Measurements from ENCODE around the gene TMEM131.

TMEM131 gene

GRCh38 chr2:97745474-97746174, 250.1 kb downstream of the TMEM131 start:
- TF ChIP-seq, protein P1, sequence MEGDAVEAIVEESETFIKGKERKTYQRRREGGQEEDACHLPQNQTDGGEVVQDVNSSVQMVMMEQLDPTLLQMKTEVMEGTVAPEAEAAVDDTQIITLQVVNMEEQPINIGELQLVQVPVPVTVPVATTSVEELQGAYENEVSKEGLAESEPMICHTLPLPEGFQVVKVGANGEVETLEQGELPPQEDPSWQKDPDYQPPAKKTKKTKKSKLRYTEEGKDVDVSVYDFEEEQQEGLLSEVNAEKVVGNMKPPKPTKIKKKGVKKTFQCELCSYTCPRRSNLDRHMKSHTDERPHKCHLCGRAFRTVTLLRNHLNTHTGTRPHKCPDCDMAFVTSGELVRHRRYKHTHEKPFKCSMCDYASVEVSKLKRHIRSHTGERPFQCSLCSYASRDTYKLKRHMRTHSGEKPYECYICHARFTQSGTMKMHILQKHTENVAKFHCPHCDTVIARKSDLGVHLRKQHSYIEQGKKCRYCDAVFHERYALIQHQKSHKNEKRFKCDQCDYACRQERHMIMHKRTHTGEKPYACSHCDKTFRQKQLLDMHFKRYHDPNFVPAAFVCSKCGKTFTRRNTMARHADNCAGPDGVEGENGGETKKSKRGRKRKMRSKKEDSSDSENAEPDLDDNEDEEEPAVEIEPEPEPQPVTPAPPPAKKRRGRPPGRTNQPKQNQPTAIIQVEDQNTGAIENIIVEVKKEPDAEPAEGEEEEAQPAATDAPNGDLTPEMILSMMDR (conservative IDR thresholded peaks at IDR 0.05; ENCODE audit: low read depth), result no peak
- DNase-seq (ENCODE audit: low spot score), result no peak
- ChIA-PET POLR2A (ENCODE audit: low non-redundant PET) (no interaction called here), CTCF (no interaction called here)
- no peak overlapping the region for H3K27ac ChIP-seq

- ChIA-PET POLR2A (ENCODE audit: low non-redundant PET) (no interaction called here), CTCF (interaction anchor here (1.1 kb wide), 1 partner anchor 154 kb away, joined by 3 read pairs; no protein-coding TSS in a partner anchor)
- H3K27ac ChIP-seq, result no peak overlapping the region
- TF ChIP-seq, protein P1 (conservative IDR thresholded peaks at IDR 0.05; ENCODE audit: low read depth), result no peak
- no peak for DNase-seq (ENCODE audit: low spot score)
Observed at GRCh38 chr2:97743913-97744312, 251.8 kb downstream of the TMEM131 start.

DNA sequence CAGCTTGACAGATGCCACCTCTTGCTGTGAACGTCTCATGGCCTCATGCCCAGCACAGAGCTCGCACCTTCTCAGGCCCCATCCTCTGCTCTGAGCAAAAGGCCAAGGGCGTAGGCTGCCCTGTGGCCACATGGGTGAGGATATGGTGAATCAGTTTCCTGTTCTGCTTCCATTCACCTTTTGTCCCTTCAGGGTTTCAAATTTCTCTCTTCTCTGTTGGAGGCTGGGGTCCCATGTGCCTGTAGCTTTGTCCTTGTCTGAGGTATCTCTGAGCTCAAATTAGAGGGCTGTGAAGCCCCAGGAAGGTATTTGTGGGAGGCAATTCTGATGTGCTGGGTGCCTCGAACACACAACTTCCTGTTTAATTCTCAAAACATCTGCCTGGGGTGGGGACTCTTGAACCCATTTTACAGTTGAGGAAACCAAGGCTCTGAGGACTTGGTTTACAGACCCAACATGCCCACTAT, 253.3 kb downstream of the TMEM131 start:
- ChIA-PET CTCF (interaction anchor here (0.7 to 1.3 kb wide), 2 partner anchors 9 to 180 kb away, joined by 3 to 4 read pairs; no protein-coding TSS in a partner anchor), POLR2A (ENCODE audit: low non-redundant PET) (no interaction called here)
- DNase-seq (ENCODE audit: low spot score), result no peak
- TF ChIP-seq, protein P1 (conservative IDR thresholded peaks at IDR 0.05; ENCODE audit: low read depth), result no peak
- no peak overlapping the region; the same call in 1 of the 2 replicates for H3K27ac ChIP-seq

GRCh38 chr2:97741686-97742085, 254.1 kb downstream of the TMEM131 start:
- ChIA-PET CTCF (interaction anchor here (0.6 to 2.0 kb wide), 5 partner anchors 11 to 151 kb away, joined by 3 to 5 read pairs (median 3); no protein-coding TSS in a partner anchor), POLR2A (ENCODE audit: low non-redundant PET) (no interaction called here)

DNA sequence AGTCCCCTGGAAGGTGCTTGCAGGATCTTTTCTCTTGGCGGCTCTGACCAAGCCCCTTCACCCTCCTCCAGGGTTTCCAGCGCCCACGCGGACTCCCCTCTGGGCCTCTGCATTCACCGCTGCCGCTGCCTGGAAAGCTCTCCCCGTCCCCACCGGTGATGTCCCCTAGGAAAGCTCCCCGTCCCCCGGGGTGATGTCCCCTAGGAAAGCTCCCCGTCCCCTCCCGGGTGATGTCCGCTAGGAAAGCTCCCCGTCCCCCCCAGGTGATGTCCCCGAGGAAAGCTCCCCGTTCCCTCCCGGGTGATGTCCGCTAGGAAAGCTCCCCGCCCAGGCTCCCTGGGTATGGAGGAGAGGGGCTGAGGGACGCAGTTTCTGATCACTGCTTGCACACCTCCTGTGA, 254.5 kb downstream of the TMEM131 start:
- TF ChIP-seq, protein P1 (conservative IDR thresholded peaks at IDR 0.05; ENCODE audit: low read depth), result no peak
- H3K27ac ChIP-seq, result no peak overlapping the region
- ChIA-PET POLR2A (ENCODE audit: low non-redundant PET) (no interaction called here), CTCF (interaction anchor here (0.6 to 2.0 kb wide), 6 partner anchors 11 to 151 kb away, joined by 3 to 5 read pairs (median 3); no protein-coding TSS in a partner anchor)
- DNase-seq (ENCODE audit: low spot score), result no peak

More at GRCh38 chr2:97741686-97742085, 254.1 kb downstream of the TMEM131 start:
- H3K27ac ChIP-seq, result no peak overlapping the region
- TF ChIP-seq, protein P1 (conservative IDR thresholded peaks at IDR 0.05; ENCODE audit: low read depth), result no peak
- DNase-seq (ENCODE audit: low spot score), result no peak

DNA sequence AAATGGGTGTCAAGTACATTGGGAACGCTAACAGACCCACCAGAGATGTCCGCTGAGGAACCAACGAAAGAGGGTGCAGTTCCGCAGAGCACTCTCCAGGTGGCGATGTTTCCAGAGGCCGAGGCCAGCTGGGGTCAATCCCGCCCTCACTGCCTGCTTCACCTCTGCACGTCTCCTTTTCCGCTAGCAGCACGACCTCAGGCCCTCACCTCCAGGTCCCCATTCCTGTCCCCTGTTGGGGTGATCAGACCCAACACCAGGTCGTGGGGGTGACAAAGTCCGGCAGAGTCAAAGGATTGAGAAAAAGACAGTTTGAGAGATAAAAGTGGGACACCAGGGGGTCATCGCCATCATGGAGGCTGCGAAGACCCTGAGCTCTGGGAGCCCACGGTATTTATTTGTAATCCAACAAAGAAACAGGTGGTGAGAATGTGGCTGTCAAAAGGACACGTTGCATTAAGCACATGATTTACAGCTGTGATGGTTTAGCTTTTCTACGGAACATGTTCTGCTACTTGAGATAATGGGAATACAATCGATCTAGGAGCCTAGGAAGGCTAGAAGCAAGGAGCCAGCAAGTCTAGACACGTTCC, 255.1 kb downstream of the TMEM131 start:
- DNase-seq (ENCODE audit: low spot score), result peak; percentile 36
- ChIA-PET POLR2A (ENCODE audit: low non-redundant PET) (no interaction called here), CTCF (interaction anchor here (0.6 to 2.0 kb wide), 6 partner anchors 12 to 150 kb away, joined by 3 to 5 read pairs (median 3); no protein-coding TSS in a partner anchor)
- H3K27ac ChIP-seq, result no peak overlapping the region
- TF ChIP-seq, protein P1 (conservative IDR thresholded peaks at IDR 0.05; ENCODE audit: low read depth), result peak; percentile 57

All from RWPE1 (cell line).